SKM-1 (cell line): ENCODE data around the gene PGM1.

Experiments used
- DNase-seq: peaks from one replicate; lab custom pipeline; 2025; ENCODE audit not compliant: unreplicated experiment; lab: John Stamatoyannopoulos, UW

The PGM1 gene

GRCh38 chr1:63693944-63694571 is 100.8 kb downstream of the PGM1 start:
- peak; percentile 7 for DNase-seq

GRCh38 chr1:63698001-63698838 is 105.0 kb downstream of the PGM1 start:
- DNase-seq, result no peak

- no peak for DNase-seq
These were observed 108.0 kb downstream of the PGM1 start for GRCh38 chr1:63701187-63701586.

- DNase-seq, result no peak
These were observed 110.5 kb downstream of the PGM1 start for GRCh38 chr1:63703701-63704107.

- DNase-seq, result no peak
These were observed 111.2 kb downstream of the PGM1 start for GRCh38 chr1:63704443-63704842.

DNA sequence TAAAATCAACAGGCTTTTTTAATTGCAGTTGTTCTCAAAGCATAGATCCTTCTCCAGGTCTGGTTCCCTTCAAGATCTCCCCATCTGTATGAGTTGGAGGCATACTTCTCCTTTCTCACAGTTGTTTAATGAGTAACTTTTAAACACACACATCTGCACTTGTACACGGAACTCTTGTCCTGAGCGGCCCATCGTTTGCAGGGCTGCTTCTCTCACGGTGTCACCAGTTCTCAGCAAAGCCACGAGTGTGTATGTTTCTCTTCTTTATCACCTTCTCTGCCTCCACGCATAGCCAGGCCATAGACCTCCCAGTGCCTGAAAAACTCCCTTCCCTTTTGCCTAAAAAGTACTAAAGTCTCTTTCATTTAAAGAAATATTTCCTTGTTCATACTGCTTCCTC is 111.9 kb downstream of the PGM1 start:
- no peak for DNase-seq

- no peak for DNase-seq
These were observed 116.1 kb downstream of the PGM1 start for GRCh38 chr1:63709267-63709828.
